Right forelimb (tissue), 1 donor: ENCODE results near the gene MID2.
"Not testable (repeated sequence)": the region's sequence is repeated elsewhere in the genome, so short reads cannot be mapped to it uniquely, and the experiment has no call there.

Source experiments
- DNase-seq: peaks from one replicate; pipeline ENCODE4 v3.0.0-alpha.2; 2018

MID2 gene

DNA sequence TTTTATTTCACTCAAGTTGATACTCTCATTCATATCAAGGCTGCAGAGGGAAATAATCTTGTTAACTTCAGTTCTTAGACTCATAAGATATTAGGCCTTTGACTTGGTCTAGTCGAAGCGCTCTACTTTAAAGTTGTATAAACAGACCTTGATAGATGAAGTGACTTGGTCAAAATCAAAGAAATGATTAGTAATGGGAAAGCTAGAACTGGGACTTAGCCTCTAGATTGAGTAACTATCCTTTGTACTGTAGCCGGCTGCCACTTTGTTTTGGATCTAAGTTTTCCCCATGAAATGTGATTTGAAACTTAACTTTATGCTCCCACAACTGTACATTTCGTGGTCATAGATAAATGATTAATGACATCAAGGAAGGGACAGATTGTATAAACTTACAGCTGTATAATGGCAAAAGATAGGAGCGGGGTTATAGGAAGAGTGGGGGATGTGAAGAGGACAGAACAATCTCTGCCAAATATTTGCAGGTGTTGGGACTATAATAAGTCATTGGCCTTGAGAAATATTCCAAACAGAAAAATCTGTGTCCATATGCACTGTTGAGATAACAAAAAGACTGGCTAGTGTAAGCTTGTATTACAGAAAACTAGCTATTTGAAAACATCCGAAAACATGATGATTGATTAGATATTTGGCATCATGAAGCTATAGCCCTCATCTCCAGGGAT is 17.2 kb downstream of the MID2 start:
- DNase-seq = no peak

DNA sequence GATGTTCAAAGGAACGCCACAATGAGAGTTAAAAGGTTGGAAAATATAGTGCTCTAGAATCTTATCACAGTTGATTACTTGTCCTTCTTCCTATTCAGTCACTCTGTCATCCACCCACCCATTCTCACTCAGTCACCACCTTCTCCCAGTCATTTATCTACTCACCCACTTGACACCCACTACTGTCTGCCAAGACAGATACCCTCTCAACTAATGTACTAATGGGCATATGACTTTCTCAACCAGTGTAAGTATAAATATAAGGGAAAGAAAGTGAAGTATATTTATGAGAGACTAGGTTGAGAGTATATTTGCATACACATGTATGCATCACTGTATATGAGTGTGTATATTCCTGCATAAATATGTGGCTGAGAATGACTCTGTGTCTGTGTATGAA is 20.0 kb downstream of the MID2 start:
- no peak for DNase-seq

DNA sequence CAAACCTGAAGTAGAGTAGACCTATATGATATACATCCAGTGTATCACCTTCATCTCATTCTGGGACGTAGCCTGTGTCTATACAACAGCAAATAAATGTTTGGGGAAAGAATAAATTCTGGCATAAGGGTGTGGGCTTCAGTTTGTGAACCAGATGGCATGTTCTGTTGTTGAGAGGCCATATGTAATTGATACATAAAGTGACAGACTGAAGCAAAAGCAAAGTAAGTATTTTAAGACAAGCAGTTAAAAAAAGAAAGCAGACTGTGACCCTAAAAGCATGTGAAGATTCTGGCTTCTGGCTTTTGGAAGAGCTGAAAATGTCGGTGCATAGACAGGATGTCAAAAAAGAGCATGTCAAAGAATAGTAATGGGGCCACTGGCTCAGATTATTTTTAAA is 22.9 kb downstream of the MID2 start:
- no peak for DNase-seq

DNA sequence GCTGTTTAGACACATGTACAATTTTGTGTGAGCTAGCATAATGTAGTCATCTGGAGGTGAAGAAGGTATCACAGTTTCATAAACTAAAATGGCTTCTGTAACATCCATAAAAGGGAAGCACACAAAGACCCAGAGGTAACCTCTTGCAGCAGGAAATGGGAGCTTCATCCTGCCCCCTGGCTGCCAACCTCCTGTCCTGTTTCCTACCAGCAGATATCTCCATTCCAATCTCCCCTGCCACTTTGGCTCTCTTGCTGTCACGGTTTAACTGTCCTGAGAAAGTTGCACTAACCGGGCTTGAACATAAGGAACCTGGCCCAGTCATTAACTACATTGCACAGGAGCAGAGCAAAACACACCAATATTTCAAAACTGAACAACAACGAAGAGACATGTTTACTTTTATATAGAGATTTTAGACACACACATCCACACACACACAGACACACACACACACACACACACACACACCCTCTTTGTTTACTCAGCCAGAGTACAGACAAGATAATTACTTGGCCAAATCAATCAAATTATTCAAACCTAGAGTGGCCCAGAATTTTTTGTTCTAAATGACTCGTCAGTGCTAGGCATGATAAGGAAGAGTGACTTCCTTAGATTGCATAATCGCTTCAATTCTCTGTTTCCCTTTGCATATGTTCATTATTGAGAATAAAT is 24.2 kb downstream of the MID2 start:
- DNase-seq = no peak

DNA sequence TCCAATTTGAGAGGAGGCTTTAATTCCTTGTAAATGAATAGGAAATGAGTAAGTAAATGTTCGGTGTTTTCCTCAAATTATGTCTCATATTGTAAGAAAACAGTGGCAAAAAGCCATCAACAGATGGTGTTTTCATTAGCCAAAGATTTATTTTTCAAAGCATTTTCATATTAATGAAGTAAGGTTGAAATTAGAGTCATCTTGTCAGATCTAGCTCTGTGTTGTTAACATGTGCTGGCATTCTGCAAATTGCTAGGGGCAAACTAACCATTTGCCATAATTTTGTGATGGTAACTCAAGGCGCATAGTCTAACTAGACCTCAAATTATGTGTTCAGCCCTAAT is 24.7 kb downstream of the MID2 start:
- no peak for DNase-seq

DNA sequence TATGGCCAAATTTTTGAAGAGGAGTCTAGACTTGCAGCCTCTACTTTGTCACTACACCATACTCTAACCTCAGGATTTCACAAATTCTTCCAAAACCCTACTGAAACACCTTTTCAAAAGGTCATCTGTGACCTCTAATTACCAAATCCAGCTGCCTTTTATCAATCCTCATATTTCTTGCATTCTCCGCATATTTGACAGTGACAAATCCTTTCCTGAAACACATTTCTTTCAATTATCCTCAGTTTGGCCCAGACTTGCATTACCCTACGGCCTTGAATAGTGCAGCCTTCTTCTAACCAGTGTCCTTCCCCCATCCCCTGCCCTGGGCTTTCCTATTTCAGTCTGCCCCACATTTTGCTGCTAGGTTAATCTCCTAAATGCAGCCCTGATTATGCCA is 25.5 kb downstream of the MID2 start:
- DNase-seq = no peak

DNA sequence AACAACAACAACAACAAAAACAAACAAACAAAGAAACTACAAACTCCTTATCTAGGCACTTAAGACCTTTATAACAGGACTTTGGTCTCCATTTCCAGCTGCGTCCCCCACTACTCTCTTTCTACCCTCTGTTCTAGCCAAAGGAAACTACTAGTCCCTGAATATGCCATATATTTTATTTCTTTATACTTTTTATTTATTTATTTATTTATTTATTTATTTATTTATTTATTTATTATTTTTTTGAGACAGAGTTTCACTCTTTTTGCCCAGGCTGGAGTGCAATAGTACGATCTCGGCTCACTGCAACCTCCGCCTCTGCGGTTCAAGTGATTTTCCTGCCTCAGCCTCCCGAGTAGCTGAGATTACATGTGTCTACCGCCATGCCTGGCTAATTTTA is 26.0 kb downstream of the MID2 start:
- DNase-seq = not testable (repeated sequence)

DNA sequence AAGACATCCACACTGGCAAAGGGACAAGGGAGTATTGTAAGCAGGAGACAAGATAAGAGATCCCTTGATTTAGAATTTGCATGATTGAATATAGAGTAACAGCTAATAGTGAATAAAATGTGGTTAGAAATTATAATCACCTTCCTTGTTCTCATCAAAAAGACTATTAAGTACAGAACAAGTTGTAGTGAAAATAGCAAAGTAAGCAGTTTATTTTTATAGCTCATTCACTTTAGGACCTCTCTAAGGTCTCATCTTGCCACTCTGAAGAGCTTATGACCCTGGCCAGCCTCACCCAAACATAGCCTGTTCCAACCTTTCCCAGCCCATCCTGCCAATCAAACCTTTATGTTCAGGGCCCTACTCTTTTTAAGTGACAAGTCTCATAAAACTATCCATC is 30.6 kb downstream of the MID2 start:
- no peak for DNase-seq

DNA sequence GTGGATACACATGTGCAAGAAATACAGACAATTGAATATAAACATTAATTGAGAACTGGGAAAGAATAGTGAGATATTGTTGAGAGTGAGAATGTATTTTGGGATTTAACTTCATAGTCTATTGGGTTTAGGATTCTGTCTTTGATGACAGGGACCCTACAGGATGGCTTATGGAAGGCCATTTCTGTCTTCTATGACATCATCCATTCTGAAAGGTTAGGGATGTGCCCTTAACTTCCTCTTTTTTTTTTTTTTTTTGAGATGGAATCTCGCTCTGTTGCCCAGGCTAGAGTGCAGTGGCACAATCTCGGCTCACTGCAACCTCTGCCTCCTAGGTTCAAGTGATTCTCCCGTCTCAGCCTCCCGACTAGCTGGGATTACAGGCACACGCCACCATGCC is 31.4 kb downstream of the MID2 start:
- DNase-seq = not testable (repeated sequence)

DNA sequence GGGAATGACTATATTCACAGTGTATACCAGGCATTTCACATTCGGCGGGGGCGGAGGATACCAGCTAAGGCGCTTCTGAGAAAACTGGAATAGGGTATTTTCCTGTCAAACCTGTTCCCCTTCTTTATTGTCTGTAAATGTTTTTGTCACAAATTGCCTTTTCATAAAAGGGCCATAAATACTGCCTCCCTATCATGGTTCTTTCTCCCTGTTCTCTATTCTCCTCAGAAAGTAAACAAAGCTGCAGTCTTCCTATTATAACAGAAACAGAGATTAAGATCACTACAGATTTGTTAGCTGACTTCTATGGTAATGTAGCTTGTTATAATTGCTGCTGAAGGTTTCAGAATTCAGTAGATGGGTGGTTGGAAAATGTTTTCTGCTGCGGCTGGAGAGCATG is 32.2 kb downstream of the MID2 start:
- DNase-seq = no peak

DNA sequence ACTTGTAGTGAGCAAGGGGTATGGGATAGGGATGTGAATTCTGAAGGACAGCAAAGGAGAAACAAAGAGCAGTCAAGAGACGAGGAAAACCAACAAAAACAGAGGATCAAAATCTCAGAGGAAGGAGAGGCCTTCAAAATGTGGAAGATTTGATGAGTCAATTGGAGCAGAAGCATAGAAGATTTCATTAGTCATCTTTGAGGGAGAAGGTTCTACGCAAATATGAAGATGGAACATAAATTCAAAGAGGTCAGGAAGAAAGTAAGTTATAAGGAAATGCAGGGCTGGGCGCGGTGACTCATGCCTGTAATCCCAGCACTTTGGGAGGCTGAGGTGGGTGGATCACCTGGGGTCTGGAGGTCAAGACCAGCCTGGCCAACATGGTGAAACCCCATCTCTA is 35.4 kb downstream of the MID2 start:
- DNase-seq = no peak

DNA sequence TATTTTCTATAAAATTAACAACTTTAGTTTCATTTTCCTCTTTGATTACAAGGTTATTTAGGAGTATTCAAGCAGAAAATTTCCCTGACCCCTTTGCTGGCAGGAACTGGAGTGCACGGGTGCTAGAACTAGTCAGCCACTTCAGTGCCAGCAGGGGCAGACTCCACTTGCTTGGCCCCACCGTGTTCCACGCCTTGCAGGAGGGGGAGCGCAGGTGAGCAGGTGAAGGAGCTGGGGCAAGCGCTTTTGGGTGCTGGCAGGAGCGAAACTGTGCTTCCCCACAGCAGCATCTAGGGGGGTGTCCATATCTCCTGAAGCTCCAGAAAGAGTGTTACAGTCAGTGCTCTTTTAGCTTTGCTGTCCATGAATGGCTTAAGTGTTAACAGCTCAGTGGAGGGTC is 45.5 kb downstream of the MID2 start:
- DNase-seq = no peak

DNA sequence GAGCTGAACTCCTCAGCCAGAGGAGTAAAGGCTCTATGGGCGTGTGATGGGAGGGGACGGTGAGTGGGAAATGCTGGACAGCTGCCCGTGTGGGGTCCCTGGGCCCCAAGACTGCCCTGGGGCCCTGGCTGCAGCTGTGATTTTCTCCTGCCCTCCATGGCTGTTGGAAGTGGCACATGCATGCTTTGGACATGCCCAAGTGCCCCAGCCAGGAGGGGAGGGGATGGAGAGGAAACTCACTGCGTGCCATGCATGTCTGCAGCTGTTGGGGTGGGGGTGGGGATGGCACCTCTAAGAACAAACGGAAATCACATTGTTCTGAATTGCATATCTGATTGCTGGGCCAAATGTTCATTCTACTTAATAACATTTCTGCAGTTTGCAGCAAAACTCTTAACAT is 52.4 kb downstream of the MID2 start:
- DNase-seq = peak; percentile 43

DNA sequence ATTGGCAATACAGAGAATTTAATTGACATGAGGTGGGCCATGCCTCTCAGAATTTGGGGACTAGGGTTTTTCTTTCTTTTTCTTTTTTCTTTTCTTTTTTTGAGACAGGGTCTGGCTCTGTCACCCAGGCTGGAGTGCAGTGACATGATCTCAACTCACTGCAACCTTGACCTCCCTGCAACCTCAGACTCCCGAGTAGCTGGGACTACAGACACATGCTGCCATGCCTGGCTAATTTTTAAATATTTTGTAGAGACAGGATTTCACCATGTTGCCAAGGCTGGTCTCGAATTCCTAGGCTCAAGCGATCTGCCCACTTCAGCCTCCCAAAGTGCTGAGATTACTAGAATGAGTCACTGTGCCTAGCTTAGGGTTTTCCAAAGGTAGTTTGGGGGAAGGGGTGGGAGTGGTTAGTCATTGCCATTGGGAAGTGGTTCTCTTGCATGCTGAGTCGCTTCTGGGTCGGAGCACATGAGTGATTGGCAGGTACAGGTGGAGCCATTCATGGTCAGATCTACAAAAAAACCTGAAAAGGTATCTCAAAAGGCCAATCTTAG is 54.5 kb downstream of the MID2 start:
- no peak for DNase-seq

DNA sequence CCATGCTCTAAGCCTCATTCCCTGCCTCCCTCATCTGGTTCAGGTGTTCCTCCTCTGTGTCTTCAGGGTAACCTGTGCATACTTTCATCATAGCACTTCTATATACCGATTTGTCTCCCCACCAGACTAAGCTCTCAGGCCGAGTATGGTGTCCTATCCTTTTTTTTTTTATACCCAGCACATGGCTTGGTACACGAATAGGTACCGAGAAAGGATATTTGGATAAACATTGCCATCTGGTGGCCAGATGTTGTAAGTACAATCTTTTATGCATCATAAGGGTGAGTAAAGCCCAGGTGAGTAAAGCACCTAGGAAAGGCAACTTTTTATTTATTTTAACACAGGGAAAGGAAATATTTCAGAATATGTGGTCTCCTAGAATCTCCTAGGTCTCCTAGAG is 68.4 kb downstream of the MID2 start:
- no peak for DNase-seq

DNA sequence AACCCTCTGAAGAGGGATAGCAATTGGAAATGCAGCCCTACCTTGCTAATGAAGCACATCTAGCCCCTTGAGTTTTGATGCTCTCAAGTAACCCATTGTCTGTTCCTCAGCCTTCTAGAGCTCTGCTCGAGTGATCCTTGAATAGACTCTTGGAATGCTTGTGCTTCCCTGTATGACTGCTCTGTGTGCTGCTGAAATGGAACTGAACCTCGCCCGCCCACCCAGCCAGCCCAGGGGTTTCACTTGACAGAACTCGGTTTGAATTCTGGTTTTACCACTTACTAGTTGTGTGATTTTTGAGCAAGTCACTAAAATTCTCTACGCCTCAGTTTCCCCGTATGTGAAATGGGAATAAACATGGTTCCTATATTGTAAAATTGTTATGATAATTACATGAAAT is 77.1 kb downstream of the MID2 start:
- no peak for DNase-seq

DNA sequence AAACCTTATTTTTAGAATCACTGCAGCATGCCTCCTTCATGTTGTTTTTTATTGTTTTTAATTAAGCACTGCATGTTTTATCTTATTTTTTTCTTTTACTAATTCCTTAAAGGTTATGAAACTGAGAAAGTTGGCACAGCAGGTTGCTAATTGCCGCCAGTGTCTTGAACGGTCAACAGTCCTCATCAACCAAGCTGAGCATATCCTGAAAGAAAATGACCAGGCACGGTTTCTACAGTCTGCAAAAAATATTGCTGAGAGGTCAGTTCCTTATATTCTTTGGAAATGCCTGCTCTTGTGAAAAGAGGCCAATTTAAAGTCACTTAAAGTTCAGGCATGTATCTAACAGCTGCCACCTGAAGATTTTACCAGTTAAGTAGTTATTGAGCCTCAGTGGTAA is 79.7 kb downstream of the MID2 start:
- DNase-seq = no peak

DNA sequence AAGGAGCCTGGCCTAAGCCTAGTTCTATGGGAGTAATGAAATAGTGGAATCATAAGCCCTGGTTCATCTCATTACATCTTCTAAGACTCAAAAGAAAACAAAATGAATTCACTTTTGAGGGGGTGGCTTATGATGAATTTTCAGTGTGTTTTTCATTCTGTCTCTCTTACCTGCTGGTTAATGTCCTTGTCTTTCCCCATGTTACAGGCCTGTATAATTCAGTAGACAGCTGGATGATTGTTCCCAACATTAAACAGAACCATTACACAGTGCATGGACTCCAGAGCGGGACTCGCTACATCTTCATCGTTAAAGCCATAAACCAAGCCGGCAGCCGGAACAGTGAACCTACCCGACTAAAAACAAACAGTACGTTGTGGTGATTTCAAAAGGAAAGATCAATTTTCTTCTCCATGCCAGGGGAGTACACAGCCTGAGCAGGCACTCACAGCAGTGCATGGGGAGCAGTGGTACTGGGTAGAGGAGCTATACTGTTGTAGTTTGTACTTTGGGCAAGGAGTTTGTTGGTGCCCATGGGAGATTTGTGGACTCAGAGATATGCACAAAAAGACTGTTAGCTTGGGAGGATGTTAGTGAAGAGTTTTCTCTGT is 98.6 kb downstream of the MID2 start:
- no peak for DNase-seq

DNA sequence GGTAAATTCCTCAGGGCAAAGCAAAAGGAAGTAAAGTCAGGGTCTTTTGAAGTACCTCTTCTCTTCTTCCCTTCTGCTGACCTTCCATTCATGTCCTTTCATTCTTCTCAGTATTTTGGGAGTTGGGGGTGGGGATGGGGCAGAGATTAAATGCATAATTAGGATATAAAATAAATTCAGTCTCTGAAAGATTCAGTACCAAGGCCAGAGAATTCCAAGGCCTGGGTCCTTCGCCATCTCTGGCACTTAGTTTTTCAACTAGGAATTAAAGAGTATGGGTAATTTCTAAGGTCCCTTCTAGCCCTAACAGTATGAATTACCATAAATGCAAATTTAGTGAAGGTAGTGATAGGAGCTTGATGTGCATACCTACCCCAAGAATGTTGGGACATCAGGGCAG is 108.6 kb downstream of the MID2 start:
- no peak for DNase-seq

DNA sequence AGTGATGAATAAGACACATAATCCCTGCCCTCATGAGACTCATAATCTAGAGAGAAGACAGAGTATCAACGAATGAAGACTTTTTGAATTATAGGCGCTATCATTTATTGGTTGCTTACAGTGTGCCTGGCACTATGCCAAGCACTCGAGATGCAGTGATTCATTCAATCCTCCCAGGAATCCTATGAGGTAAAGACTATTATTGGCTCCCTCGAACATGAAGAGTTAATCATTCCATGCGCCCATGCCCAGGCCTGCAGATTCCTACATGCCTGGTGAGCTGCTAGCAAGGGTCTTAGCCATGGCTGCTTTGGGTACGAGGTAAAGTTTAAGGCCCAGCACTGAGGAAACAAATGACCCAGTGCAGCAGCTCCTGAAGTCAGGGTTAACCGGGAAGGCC is 109.5 kb downstream of the MID2 start:
- DNase-seq = no peak

DNA sequence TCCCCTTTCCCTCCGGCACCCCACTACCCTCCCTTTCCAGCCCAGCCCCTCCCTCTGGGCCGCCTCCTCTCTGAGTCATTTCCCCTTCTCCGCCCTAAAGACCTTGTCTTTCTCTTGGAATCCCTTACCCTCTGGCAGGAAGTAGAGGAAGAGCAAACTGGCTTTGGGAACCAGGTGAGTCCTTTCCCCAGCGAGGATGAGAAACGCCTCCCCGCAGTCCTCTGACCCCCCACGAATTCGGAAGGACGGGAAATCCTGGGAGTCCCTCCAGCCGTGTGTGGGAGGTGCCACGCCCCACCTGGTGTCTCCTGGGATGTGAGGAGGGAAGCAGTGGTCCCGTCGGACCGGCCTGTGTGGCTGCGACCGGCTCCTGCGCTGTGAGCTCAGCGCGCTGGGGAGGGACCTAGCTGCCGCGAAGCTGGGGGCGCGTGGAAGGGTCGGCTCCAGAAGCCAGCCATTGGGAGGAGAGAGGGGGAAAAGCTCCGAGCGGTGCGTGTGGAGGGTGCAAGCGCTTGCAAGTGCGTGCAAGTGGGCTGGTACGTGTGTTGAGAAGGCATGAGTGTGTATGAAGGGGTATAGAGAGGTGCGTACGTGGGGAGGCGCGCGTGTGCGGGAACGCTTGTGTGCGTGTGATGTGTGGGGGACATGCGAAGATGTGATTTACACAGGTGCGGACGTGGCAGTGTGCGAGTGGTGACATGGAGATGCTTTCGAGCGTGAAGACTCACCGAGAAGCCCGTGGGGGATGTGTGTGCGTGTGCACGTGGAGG is 110.2 kb downstream of the MID2 start:
- DNase-seq = no peak

DNA sequence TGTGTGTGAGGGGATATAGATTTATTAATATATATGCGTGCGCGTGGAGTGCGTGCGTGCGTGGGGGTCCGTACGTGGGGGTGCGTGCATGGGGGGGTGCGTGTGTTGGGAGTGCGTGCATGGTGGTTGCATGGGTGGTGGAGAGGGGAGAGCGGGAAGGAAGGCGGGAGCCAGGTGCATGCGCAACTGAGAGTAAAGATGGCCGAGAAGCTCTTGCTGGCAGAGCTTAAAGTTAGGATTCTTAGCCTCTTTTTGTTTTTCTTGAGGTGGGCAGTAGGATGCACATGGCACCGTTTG is 110.7 kb downstream of the MID2 start:
- no peak for DNase-seq

DNA sequence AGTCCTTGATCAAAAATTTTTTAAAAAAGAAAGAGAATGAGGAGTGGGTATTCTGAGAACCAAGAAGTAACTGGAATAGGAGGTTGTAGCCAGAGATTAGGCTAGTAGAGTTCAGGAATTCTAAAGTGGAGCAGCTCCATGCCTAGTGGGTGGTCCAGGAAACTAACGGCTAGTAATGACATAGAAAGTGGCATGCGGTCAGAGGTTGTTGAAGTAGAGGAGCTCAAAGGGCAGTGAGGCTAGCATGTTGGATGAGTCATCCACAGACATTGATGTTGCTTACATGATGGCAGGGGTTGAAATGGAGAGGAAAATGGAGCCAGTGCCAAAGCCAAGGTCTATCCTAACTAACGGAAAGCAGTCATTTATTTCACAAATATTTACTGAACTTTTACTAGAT is 114.4 kb downstream of the MID2 start:
- no peak for DNase-seq

DNA sequence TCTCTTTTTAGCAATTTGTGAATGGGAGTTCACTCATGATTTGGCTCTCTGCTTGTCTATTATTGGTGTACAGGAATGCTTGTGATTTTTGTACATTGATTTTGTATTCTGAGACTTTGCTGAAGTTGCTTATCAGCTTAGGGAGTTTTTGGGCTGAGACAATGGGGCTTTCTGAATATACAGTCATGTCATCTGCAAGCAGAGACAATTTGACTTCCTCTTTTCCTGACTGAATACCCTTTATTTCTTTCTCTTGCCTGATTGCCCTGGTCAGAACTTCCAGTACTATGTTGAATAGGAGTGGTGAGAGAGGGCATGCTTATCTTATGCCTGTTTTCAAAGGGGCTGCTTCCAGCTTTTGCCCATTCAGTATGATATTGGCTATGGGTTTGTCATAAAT is 129.7 kb downstream of the MID2 start:
- DNase-seq = not testable (repeated sequence)
